ENCODE results near the gene KIAA1143. TPM values are rescaled to one million over a fixed set of nuclear protein-coding genes. Genes with fewer than 3 reads are reported as not detected.

KIAA1143 gene
- total and polyA plus RNA-seq, 2 donors (not counting 3 experiments of a cell fraction or from before 2014, with no cell fraction given), result 6.1 to 25.2 TPM

DNA sequence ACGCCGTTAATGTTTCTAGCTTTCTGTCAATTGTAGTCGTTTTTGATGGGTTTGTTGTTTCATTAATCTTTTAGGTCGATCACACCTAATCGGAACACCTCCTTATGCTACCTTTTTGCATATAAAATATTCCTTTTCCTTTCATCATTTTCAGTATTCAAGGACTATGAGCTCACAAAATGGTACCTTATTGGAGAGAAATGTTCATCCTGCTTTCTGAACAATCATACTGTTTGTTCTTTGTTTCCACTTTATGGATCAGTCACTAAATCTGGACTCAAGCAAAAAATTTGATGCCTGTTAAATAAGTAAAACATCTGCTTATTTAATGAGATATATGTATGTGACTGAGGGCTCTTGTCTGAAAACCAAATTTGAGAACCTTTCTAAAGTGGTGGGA is 1.3 kb upstream of the KIAA1143 start:
- FAIRE-seq (peak; percentile 37), DNase-seq (ENCODE audit: low read depth, low spot score) (no peak)
- Histone ChIP-seq H3K36me3 (ENCODE audit: control insufficient read depth in 2 of 2, extremely low read depth in 1 of 2, insufficient read depth in 2 of 2, low read length in 2 of 2) (no peaks in the 10 kb centered on the region), H3K4me1 (ENCODE audit: control insufficient read depth, extremely low read depth, insufficient read depth, low read length) (peaks cover 6% of the 10 kb centered on the region), H3K9me1 (replicated peaks; ENCODE audit: control insufficient read depth, extremely low read depth, insufficient read depth, low read length) (no peaks in the 10 kb centered on the region), H3K4me2 (ENCODE audit: insufficient read depth, low read length) (peak overlapping the region; percentile 90), H3K79me2 (ENCODE audit: control insufficient read depth, insufficient read depth, low read length) (peaks cover 64% of the 10 kb centered on the region), H4K20me1 (replicated peaks; ENCODE audit: control insufficient read depth, extremely low read depth, insufficient read depth, low read length) (no peaks in the 10 kb centered on the region), H3K9me3 (replicated peaks; ENCODE audit: control insufficient read depth, insufficient read depth, low read length) (no peaks in the 10 kb centered on the region), H3K27ac (ENCODE audit: insufficient read depth, low read depth, low read length) (peak overlapping the region; percentile 48), H3K4me3 (replicated peaks in 1 of 3; ENCODE audit: insufficient read depth in 1 of 3, low read depth in 1 of 3, low read length in 3 of 3) (peak overlapping the region; percentile 57 to 91 (median 81)), H3K27me3 (ENCODE audit: control insufficient read depth in 2 of 2, insufficient read depth in 2 of 2, low read length in 2 of 2) (no peaks in the 10 kb centered on the region), H3K9ac (replicated peaks; ENCODE audit: extremely low read depth, insufficient read depth, low read length) (peak overlapping the region; percentile 50), H2AFZ (ENCODE audit: low read depth, low read length) (peak overlapping the region; percentile 91)
- ChIA-PET CTCF (interaction anchor here (1.3 to 1.8 kb wide), 3 partner anchors 33 to 151 kb away, joined by 5 to 6 read pairs (median 6); partner anchors contain the start of genes ZNF501 and ZNF502), POLR2A (no interaction called here)
- intact Hi-C loops (cut with micrococcal nuclease), result loop anchor here (1.0 to 5.0 kb wide), 2 partner anchors 115 to 152 kb away; partner anchors contain the start of gene ZNF35
- BruUV-seq (replicated peaks), result no TSS peak
- dilution Hi-C loops (cut with MboI; ENCODE audit: extremely low pct_ligation_motif_present, low sequenced_read_pairs), result no loop called here
- TF ChIP-seq GATA2 (IDR thresholded peaks at IDR 0.05; ENCODE audit: insufficient read depth, insufficient read length, low read depth, low read length) (no peak), POLR2A (IDR thresholded peaks at IDR 0.05; ENCODE audit: low read depth, low read length) (no peak), JUN (IDR thresholded peaks at IDR 0.05; ENCODE audit: borderline replicate concordance, insufficient read depth, insufficient read length, low read depth) (no peak), MYC (IDR thresholded peaks at IDR 0.05; ENCODE audit: low read depth, low read length) (no peak), EZH2 (IDR thresholded peaks at IDR 0.05; ENCODE audit: borderline replicate concordance, low read depth, low read length, severe bottlenecking) (no peak), FOS (IDR thresholded peaks at IDR 0.05; ENCODE audit: borderline replicate concordance, insufficient read depth, low read length) (no peak), POLR2AphosphoS5 (IDR thresholded peaks at IDR 0.05; ENCODE audit: insufficient read depth, low read depth, low read length) (no peak)
- TF ChIP-seq, protein P1, sequence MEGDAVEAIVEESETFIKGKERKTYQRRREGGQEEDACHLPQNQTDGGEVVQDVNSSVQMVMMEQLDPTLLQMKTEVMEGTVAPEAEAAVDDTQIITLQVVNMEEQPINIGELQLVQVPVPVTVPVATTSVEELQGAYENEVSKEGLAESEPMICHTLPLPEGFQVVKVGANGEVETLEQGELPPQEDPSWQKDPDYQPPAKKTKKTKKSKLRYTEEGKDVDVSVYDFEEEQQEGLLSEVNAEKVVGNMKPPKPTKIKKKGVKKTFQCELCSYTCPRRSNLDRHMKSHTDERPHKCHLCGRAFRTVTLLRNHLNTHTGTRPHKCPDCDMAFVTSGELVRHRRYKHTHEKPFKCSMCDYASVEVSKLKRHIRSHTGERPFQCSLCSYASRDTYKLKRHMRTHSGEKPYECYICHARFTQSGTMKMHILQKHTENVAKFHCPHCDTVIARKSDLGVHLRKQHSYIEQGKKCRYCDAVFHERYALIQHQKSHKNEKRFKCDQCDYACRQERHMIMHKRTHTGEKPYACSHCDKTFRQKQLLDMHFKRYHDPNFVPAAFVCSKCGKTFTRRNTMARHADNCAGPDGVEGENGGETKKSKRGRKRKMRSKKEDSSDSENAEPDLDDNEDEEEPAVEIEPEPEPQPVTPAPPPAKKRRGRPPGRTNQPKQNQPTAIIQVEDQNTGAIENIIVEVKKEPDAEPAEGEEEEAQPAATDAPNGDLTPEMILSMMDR (IDR thresholded peaks at IDR 0.05; ENCODE audit: extremely low read depth in 1 of 2, insufficient read depth in 1 of 2, low read depth in 1 of 2, low read length in 2 of 2), result no peak
- TF ChIP-seq, protein P2, sequence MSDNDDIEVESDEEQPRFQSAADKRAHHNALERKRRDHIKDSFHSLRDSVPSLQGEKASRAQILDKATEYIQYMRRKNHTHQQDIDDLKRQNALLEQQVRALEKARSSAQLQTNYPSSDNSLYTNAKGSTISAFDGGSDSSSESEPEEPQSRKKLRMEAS (IDR thresholded peaks at IDR 0.05; ENCODE audit: insufficient read depth, insufficient read length), result no peak
